ENCODE measurements around the gene SSUH2.

Gene SSUH2

DNA sequence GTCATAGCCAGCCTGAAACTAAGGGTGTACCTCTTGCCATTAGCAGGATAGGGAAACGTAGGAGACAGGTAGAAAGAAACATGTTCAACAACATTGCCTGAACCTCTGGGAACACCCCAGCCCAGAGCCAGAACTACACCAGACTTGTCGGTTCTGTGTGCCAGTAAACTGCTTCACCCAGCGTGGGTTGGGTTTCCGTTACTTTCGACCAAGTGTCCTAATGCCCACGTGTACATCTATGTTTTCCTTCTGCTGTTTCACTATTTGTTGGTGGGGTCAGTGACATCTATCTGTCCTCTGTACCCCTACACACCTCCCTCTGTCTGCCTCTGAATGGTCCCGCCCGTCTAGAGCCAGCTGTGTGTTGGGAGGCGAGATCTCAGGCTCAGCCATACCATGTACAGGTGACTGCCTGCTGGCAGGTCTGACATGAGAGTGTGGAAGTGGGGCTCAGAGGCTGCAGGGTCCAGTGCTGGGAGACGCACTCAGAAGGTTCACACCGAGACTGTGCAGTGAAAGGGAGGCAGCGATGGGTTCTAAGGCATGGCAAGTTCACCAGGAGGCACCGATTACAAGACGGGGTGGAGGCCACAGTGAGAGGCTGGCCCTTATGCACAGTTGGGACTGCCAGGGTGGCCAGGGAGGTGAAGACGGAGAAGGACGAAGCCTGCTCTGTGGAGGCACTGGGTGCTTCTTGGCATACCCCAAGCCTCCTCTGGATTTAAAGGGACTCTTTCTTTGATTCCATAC lies 36.4 kb downstream of the SSUH2 start:
- no peak for DNase-seq (ENCODE audit: low read depth in 1 of 2, low spot score in 1 of 2)
- TF ChIP-seq JUND (IDR thresholded peaks at IDR 0.05; ENCODE audit: low read depth) = no peak
- in situ Hi-C loops (cut with HindIII; ENCODE audit: low pct_unique_long_range_greater_than_20kb, low sequenced_read_pairs) = no loop called here

DNA sequence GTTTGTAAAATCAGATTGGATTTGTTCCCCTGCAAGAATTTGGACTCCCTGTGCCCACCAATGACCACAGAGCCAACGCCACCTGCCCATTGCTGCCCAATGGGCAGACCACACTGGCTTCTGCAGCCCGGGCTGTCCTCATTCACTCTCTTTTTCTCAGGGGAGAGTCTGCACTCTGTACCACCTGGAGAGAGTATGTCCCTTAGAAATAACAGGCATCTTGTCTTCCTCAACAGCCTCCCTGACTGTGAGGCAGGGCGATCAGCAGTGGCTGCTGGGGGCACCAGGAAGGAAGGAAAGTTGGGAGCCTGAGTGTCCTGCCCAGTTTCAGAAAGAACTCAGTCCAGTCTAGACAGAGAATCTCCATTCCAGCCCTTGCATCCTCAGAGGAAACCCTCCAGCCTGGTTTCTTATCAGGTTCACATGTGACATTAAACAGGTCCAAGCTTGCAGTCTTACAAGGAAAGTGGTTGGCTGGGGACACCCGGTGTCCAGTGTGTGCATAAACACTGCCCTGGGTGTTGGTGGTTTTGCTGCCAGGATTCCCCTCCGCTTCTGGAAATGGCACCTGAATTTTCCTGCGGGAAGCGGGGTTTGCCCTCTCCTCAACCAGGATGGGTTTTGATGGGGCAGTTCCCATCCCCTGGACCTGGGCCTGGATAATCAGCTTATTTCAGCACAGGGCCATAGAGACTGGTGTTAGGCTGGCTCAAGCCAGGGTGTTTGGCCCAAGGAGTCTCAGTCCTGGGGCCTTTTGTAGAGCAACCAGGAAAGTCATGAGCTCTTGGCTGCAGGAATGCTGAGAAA lies 37.2 kb downstream of the SSUH2 start:
- no peak for TF ChIP-seq JUND (IDR thresholded peaks at IDR 0.05; ENCODE audit: low read depth)
- in situ Hi-C loops (cut with HindIII; ENCODE audit: low pct_unique_long_range_greater_than_20kb, low sequenced_read_pairs) = no loop called here
- DNase-seq (ENCODE audit: low read depth in 1 of 2, low spot score in 1 of 2) = peak; percentile 38 to 78

DNA sequence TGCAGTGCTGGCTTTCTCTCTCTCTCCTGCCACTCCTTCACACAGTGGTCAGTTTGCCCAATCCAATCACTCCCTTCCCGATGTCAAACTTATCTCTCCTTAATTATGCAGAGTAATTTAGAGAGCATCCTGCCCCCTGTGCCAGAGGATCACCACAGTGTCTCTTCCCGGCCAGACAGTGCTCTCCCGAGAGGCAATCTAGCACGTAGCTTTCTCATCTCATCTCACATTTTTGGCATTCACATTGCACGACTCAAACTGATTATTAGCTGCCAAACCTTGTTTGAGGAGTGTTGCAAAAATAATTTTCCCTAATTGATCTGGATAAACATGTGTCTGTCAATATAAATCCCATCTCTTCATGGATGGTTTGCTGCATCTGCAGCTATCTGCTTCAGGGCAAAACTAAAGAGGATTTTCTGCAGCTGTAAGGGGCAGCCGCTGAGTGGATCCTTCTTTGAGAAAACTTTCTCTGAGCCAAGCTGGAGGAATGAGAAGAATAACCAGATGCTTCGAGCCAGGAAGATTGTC lies 37.8 kb downstream of the SSUH2 start:
- no peak for DNase-seq (ENCODE audit: low read depth in 1 of 2, low spot score in 1 of 2)
- TF ChIP-seq JUND (IDR thresholded peaks at IDR 0.05; ENCODE audit: low read depth) = no peak
- in situ Hi-C loops (cut with HindIII; ENCODE audit: low pct_unique_long_range_greater_than_20kb, low sequenced_read_pairs) = no loop called here

DNA sequence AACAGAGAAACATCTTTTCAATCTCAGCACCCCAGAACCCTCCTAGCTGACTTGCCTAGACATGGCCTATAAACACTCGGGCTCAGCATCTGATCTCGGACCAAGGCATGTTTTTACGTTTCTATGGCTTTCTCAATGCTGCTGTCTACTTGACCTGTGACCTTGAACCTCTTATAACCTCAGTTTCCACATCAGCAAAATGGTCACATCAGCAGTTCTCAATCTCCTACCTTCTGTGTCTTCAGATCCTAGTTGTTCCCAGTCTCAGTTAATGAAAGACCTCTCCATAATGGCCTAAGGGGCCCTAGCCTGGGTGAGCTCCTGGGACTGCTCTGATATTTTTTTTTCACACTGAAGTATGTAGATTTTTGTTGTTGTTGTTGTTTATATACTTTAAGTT lies 39.6 kb downstream of the SSUH2 start:
- in situ Hi-C loops (cut with HindIII; ENCODE audit: low pct_unique_long_range_greater_than_20kb, low sequenced_read_pairs) = no loop called here
- no peak for DNase-seq (ENCODE audit: low read depth in 1 of 2, low spot score in 1 of 2)
- no peak for TF ChIP-seq JUND (IDR thresholded peaks at IDR 0.05; ENCODE audit: low read depth)

DNA sequence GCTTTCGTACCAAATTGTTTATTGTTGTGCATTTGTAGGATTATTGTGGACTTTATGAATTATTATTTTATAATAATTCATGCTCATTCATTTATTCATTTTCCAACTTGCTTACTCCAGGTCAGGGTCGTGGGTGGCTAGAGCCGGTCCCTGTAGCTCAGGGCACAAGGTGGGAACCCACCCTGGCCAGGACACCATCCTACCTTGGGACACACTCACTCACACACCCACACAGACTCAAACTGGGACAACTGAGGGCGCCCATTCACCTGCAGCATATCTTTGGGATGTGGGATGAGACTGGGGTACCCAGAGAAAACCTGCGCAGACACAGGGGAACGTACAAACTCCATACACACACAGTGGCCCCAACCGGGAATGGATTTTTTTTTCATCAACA lies 40.6 kb downstream of the SSUH2 start:
- no peak for DNase-seq (ENCODE audit: low read depth in 1 of 2, low spot score in 1 of 2)
- in situ Hi-C loops (cut with HindIII; ENCODE audit: low pct_unique_long_range_greater_than_20kb, low sequenced_read_pairs) = no loop called here
- TF ChIP-seq JUND (IDR thresholded peaks at IDR 0.05; ENCODE audit: low read depth) = no peak

DNA sequence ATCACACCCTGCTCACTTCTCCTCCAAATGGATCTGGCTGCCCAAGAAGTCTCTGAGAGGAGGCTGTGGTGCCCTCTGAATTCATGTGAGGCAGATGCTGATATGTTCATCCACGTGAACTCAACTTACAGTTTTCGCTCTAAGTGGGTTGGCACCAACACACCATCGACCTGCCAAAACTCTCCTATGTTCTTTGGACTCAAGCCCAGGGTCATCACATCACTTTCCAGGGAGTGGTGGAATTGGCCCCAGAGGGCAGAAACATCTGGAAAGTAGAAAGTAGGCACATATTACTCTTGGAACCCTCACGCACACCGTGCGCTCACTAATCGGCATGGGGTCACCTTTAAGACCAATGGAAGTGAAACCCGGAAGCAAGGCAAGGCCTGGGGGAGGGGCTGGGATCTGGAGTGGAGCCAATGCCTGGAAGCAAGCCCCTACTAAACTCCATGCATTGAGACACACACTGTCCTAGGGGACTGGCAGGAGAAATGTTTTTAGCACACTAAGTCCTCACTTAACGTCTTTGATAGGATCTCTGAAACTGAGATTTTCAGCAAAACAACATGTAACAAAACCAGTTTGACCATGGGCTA lies 41.4 kb downstream of the SSUH2 start:
- DNase-seq (ENCODE audit: low read depth in 1 of 2, low spot score in 1 of 2) = peak in 1 of 2 experiments; percentile 35
- in situ Hi-C loops (cut with HindIII; ENCODE audit: low pct_unique_long_range_greater_than_20kb, low sequenced_read_pairs) = no loop called here
- TF ChIP-seq JUND (IDR thresholded peaks at IDR 0.05; ENCODE audit: low read depth) = no peak

DNA sequence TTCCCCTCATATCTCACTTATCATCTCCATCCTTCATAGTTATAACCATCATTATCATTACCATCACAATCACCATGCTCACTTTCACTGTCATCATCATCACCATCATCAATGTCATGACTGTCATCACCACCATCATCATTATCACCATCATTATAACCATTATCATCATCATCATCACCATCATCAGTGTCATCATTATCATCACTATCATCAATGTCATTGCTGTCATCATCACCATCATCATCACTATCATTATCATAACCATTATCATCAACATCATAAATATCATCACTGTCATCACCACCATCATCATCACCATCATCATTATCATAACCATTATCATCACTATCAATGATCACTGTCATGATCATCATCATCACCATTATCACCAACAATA lies 44.1 kb downstream of the SSUH2 start:
- no peak for DNase-seq (ENCODE audit: low read depth in 1 of 2, low spot score in 1 of 2)
- TF ChIP-seq JUND (IDR thresholded peaks at IDR 0.05; ENCODE audit: low read depth) = no peak
- in situ Hi-C loops (cut with HindIII; ENCODE audit: low pct_unique_long_range_greater_than_20kb, low sequenced_read_pairs) = no loop called here

DNA sequence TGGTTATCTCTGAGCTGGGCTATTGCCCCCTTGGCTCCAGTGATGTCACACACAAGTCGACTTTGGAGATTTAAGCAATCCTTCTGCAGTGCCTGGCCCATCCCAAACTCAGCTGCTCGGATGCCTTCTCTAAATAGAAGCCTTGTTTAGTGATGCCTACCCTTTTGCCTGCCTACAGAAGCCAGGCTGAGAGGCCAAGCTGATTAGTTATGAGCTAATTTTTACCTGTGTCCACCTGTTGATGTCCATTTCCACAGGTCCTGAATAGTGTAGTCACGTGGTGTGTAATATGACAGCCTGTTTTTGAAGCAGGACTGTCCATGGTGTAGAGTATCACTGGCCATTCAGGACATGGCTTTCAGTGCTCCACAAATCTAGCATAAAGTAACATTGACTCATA lies 45.5 kb downstream of the SSUH2 start:
- no peak for DNase-seq (ENCODE audit: low read depth in 1 of 2, low spot score in 1 of 2)
- TF ChIP-seq JUND (IDR thresholded peaks at IDR 0.05; ENCODE audit: low read depth) = no peak
- in situ Hi-C loops (cut with HindIII; ENCODE audit: low pct_unique_long_range_greater_than_20kb, low sequenced_read_pairs) = no loop called here

DNA sequence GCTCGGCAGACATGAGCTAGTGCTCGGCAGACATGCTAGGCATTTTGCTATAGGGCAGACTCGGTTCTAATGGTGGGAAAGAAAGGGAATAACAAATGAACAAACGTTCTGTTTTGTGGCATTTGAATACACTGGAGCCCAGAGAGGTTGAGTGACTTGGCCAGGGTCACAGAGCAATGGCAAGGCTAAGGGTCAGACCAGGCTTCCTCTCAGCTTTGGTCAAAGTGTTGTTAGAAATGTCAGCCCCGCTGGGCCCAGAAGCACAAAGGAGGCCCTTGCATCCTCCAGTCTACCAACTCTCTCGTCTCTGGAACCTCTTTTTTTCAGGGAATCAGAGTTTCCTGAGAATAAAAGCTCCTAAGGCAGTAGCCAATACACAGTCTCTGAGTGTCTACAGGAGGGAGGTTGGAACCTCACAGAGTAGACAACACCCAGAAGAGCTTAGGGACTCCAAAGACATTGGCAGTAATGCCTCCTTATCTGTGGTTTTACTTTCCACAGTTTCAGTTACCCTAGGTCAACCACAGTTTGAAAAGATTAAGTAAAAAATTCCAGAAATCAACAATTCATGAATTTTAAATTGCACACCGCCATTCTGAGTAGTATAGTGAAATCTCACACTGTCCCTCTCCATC lies 47.3 kb downstream of the SSUH2 start:
- no peak for TF ChIP-seq JUND (IDR thresholded peaks at IDR 0.05; ENCODE audit: low read depth)
- no peak for DNase-seq (ENCODE audit: low read depth in 1 of 2, low spot score in 1 of 2)
- in situ Hi-C loops (cut with HindIII; ENCODE audit: low pct_unique_long_range_greater_than_20kb, low sequenced_read_pairs) = no loop called here

DNA sequence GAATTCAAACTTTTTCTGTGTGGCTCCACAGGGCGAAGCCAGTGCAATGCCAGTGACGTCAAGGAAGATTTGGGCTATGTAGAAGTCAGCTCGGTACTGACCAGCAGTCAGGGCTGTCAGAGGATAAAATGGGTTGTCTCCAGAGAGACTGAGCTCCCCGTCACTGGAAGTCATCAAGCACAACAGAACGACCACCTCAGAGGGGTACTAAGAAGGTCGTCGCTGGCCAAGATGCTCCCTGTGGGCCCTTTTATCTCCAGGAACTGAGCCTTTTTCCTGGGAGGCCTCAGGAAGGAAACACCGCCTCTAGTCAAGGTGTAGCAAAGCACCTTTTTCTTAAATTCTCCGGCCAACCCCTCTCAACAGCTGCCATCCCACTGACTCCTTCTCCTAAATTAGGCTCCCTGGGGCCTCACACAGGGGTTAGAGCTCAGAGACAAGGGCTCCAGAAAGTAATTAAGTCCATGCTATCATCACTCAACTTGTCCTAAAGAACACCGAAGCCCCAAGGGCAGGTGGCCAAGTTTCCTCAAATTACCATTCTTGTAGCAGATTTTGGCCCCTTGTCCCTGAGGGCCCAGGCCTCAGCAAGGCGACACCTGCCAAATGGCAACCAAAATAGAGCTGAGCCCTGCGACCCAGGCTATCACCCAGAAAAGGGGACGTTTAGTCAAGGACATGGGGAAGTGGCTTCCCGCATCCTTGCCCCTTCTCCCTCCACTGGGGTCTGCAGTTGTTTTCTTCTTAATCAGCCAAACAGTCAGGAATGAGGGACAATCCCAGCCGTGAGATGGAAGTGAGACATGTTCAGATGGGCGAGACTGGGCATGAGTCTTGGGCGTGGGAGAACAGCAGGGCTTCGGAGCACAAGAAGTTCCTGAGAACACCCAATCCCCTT lies 48.0 kb downstream of the SSUH2 start:
- TF ChIP-seq JUND (IDR thresholded peaks at IDR 0.05; ENCODE audit: low read depth) = no peak
- no peak for DNase-seq (ENCODE audit: low read depth in 1 of 2, low spot score in 1 of 2)
- in situ Hi-C loops (cut with HindIII; ENCODE audit: low pct_unique_long_range_greater_than_20kb, low sequenced_read_pairs) = no loop called here

DNA sequence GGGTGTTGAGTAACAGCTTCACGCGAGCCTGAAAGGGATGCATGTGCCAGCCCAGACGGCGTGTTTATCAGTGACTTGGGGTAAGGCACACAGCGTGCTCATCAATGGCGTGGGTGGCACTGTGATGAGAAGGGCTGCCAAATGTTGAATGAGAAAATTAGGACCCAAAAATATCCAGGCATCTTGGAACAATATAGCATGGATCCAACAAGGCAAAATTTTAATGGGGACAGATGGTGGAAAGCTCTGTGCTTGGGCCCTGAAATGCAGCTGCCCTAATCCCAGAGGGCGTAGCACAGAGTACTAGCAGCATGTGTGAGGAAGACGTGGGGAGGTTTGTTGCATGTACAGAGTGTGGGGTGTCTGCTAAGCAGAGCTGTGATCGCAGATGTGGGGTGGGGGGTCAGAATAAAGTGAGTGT lies 48.9 kb downstream of the SSUH2 start:
- no peak for TF ChIP-seq JUND (IDR thresholded peaks at IDR 0.05; ENCODE audit: low read depth)
- in situ Hi-C loops (cut with HindIII; ENCODE audit: low pct_unique_long_range_greater_than_20kb, low sequenced_read_pairs) = no loop called here
- no peak for DNase-seq (ENCODE audit: low read depth in 1 of 2, low spot score in 1 of 2)

DNA sequence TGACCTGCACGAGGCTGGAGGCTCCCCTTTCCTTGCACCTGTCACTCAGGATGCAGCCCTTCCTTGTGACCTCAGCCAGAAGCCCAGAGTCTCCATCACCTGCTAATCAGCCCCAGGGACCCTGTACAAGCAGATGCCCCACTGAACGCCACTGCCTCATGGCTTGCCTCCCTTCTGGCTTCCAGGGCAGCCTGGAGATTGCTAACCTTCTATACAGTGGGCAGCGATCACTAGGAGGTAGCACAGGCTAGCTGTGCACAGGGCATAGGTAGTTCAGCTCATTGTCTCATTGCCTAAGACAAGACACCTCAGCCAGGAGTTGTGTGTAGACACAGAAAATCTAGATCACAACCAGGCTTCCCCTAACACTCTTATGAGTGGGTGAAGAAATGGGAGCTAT lies 49.3 kb downstream of the SSUH2 start:
- in situ Hi-C loops (cut with HindIII; ENCODE audit: low pct_unique_long_range_greater_than_20kb, low sequenced_read_pairs) = no loop called here
- DNase-seq (ENCODE audit: low read depth in 1 of 2, low spot score in 1 of 2) = no peak
- no peak for TF ChIP-seq JUND (IDR thresholded peaks at IDR 0.05; ENCODE audit: low read depth)
